Colon (tissue), 2 donors: ENCODE measurements around the gene ID4.

ENCODE experiments used
- FAIRE-seq: peaks from 2 replicates; lab custom pipeline; 2012; peaks lifted over from hg19 to GRCh38; lab: Jason Lieb, UNC
- donor health status: control.
- donor health status: control.

The ID4 gene

DNA sequence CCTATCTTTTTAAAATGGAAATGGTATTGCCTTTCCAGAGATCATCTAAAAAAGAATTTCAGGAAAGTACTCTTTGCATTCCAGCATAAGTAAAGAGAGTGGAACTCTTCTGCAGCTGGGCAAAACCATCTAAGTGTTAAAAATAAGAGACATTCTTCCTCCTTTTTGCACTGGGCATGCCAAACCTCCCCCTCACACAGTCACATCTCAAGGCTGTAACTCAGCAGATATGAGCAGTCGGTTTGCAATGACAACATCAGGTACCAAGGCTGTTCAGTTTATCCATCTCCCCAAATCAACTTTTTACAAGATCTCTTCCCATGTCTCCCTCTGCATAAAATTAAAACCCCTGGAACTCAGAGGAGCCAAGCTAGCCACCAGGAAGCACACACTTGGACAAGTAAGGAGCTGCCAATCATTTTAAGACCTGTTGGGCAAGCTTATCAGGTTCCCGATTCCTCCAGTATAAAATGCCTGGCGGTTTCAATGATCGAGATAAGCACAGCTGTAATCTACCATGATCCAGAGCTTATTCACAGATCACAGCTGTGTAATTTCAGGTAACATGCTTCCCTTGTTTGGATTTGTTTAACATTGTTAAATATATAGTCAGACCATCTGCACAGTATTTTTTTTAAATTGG is 23.2 kb downstream of the ID4 start:
- no peak for FAIRE-seq

DNA sequence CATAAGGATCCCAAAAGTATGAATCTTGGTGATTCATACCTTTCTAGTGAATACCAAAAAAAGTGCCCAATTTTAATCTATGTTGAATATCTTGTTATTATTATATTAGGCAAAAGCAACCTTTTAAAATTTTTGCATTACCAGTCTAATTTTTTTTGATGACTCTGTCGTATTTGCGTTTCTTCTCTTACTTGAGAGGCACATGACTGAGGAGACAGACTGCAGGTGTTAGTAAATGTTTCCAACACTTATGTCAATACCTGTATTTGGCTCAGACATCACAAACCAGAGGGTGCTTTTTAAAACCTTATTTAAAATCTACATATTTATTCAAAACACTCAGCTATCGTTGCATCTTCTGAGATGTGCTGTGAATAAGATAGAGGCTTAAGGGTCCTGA is 27.1 kb downstream of the ID4 start:
- FAIRE-seq, result no peak

- FAIRE-seq, result no peak
Measured at GRCh38 chr6:19865178-19865577, 28.0 kb downstream of the ID4 start.

- FAIRE-seq, result no peak
Measured at GRCh38 chr6:19866173-19866984, 29.2 kb downstream of the ID4 start.

- FAIRE-seq, result no peak
Measured at GRCh38 chr6:19866985-19867627, 29.9 kb downstream of the ID4 start.

- no peak for FAIRE-seq
Measured at GRCh38 chr6:19869464-19869863, 32.3 kb downstream of the ID4 start.

GRCh38 chr6:19870322-19870721 is 33.2 kb downstream of the ID4 start:
- FAIRE-seq, result no peak

DNA sequence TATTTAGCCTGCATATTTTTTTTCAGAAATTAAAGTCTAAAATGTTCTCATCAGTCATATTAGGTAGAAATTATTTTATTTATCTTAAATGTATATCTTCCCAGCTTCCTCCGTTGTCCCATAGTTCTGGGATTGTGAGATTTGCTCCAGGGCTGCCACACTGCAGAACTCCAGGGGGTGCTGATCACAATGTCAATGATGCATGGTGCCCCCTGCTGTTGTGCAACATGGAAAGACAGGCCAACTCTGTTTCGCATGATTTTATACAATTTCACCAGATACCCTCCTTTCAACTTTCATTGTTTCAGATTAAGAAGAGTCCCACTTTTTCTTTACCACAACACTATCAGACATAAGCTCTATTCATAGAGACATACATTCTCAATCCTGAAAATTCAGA is 35.9 kb downstream of the ID4 start:
- FAIRE-seq, result no peak

- FAIRE-seq, result no peak
Measured at GRCh38 chr6:19876672-19877071, 39.5 kb downstream of the ID4 start.

- no peak for FAIRE-seq
Measured at GRCh38 chr6:19879663-19880062, 42.5 kb downstream of the ID4 start.

DNA sequence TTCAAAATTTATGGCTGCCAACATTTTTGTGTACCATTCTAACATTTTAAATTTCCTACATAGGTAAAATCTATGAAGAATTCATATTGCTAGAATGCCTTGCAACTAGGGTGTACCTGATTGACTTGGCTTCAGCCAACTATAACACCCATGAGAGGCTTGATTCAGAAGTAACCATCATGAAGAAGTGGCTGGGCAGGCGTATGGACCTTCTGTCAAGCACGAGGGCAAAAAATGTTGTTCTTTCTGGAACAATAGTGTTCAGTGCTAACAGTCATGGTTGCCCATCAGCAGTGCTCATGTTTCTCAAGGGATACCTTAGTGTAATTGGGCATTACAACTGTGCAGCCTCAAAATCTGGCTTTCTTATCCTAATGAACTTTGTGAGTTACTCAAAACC is 42.9 kb downstream of the ID4 start:
- no peak for FAIRE-seq

DNA sequence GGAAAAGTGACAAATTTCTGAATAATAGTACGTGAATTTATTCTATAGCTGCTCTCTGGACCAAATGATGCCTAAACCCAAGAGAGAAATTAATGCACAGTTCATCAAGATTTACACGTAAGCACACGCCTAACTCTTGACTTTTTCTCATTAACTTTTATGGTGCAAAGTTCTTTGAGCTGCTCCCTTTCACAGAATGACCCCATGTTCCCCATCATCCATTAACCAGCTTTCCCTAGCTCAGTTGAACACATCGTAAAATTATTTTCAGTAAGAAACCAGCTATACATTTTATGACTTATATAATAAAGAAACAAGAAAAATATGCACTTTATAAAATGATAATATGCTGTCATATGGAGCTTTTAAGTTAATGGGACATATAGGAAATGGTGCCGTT is 54.3 kb downstream of the ID4 start:
- FAIRE-seq, result no peak
